Endothelial cell of umbilical vein (primary cell): ENCODE results near the gene KIF25.

Experiments
- EZH2 ChIP-seq: IDR thresholded peaks from 2 replicates; pipeline ENCODE4 v1.6.1; 2012; ENCODE audit warnings: borderline replicate concordance, low read depth, mild to moderate bottlenecking, moderate library complexity, low read length, inconsistent platforms; ENCODE audit not compliant: severe bottlenecking
- FOS ChIP-seq: IDR thresholded peaks from 2 replicates; pipeline ENCODE4 v1.6.1; 2011; ENCODE audit warnings: mild to moderate bottlenecking, low read length, moderate library complexity, borderline replicate concordance; ENCODE audit not compliant: insufficient read depth
- MAX ChIP-seq: IDR thresholded peaks from 2 replicates; pipeline ENCODE4 v1.6.1; 2011; ENCODE audit not compliant: insufficient read depth, insufficient read length
- POLR2A ChIP-seq: IDR thresholded peaks from 2 replicates; pipeline ENCODE4 v1.6.1; 2012; ENCODE audit warnings: low read depth, mild to moderate bottlenecking, control low read depth, low read length
- POLR2AphosphoS5 ChIP-seq: IDR thresholded peaks from 2 replicates; pipeline ENCODE4 v1.6.1; 2012; ENCODE audit warnings: low read depth, mild to moderate bottlenecking, control low read depth, low read length, moderate library complexity; ENCODE audit not compliant: insufficient read depth
- TF ChIP-seq, protein P1 (sequence below), 2 donors: IDR thresholded peaks; 1 replicate in 1 of 2; 2 replicates in 1 of 2; pipeline ENCODE4 v1.5.1; 2011; ENCODE audit warnings: low read length in 2 of 2, mild to moderate bottlenecking in 2 of 2, moderate library complexity in 2 of 2, control low read depth in 1 of 2, inconsistent platforms in 1 of 2, low read depth in 1 of 2; ENCODE audit not compliant: insufficient read depth in 1 of 2; ENCODE audit errors: extremely low read depth in 1 of 2

DNA sequence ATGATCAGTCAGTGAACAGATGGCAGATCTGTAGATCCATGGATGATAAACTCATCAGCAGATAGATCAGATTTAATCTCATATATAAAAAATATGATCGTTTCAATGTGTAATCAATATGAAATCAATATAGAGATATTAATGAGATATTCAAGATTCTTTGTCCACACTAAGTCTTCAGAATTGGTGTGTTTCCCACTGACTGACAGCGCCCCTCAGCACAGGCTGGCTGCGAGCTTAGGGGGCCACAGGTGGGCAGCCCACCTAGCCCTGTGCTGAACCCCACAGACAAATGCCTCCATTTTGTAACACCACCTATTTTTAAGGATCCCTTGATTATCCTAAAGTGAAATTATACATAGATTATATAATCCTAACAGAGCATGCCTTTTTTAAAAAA lies 49.2 kb downstream of the KIF25 start:
- no peak for TF ChIP-seq EZH2
- no peak for TF ChIP-seq POLR2A
- TF ChIP-seq MAX = no peak
- TF ChIP-seq, protein P1, sequence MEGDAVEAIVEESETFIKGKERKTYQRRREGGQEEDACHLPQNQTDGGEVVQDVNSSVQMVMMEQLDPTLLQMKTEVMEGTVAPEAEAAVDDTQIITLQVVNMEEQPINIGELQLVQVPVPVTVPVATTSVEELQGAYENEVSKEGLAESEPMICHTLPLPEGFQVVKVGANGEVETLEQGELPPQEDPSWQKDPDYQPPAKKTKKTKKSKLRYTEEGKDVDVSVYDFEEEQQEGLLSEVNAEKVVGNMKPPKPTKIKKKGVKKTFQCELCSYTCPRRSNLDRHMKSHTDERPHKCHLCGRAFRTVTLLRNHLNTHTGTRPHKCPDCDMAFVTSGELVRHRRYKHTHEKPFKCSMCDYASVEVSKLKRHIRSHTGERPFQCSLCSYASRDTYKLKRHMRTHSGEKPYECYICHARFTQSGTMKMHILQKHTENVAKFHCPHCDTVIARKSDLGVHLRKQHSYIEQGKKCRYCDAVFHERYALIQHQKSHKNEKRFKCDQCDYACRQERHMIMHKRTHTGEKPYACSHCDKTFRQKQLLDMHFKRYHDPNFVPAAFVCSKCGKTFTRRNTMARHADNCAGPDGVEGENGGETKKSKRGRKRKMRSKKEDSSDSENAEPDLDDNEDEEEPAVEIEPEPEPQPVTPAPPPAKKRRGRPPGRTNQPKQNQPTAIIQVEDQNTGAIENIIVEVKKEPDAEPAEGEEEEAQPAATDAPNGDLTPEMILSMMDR (IDR thresholded peaks at IDR 0.05; ENCODE audit: extremely low read depth in 1 of 2, insufficient read depth in 1 of 2, low read depth in 1 of 2, low read length in 2 of 2) = no peak
- TF ChIP-seq POLR2AphosphoS5 = no peak
- TF ChIP-seq FOS = no peak
